GM12878 (cell line): ENCODE measurements around the gene ENO2. TPM values are rescaled to one million over a fixed set of nuclear protein-coding genes. Genes with fewer than 3 reads are reported as not detected.

Source experiments
- BMI1 ChIP-seq: fragments of 450-650 bp; IDR thresholded peaks from 2 replicates; pipeline ENCODE4 v1.6.1; 2016; ENCODE audit warnings: mild to moderate bottlenecking, moderate library complexity, borderline replicate concordance
- CHD1 ChIP-seq: IDR thresholded peaks from 2 replicates; pipeline ENCODE4 v1.6.1; 2012; ENCODE audit warnings: low read depth, low read length, improper control_type of control experiment
- CHD2 ChIP-seq: IDR thresholded peaks from 2 replicates; pipeline ENCODE4 v1.6.1; 2011; ENCODE audit warnings: low read depth, low read length, improper control_type of control experiment, borderline replicate concordance
- CREM ChIP-seq: IDR thresholded peaks from 2 replicates; pipeline ENCODE4 v1.6.1; 2014; ENCODE audit warnings: antibody characterized with exemption, low read depth
- EGR1 ChIP-seq, 2 experiments: IDR thresholded peaks; 1 replicate in 1 of 2; 2 replicates in 1 of 2; pipeline ENCODE4 v1.6.1; 2011 to 2012; ENCODE audit warnings: low read depth in 2 of 2, low read length in 2 of 2, borderline replicate concordance in 1 of 2, mild to moderate bottlenecking in 1 of 2, moderate library complexity in 1 of 2
- HDAC2 ChIP-seq: fragments of 200-600 bp; sonication (generic); IDR thresholded peaks from 2 replicates; pipeline ENCODE4 v1.6.1; 2017
- IKZF1 ChIP-seq: fragments of 450-650 bp; conservative IDR thresholded peaks from 2 replicates; pipeline ENCODE4 v1.6.1; 2017; ENCODE audit warnings: antibody characterized with exemption, mild to moderate bottlenecking
- JUNB ChIP-seq: IDR thresholded peaks from 2 replicates; pipeline ENCODE4 v1.6.1; 2016; ENCODE audit warnings: antibody characterized with exemption, mild to moderate bottlenecking
- KLF5 ChIP-seq: fragments of 450-650 bp; IDR thresholded peaks from 2 replicates; pipeline ENCODE4 v1.6.1; 2014; ENCODE audit warnings: mild to moderate bottlenecking; ENCODE audit not compliant: partially characterized antibody
- MTA3 ChIP-seq: IDR thresholded peaks from 2 replicates; pipeline ENCODE4 v1.6.1; 2012; ENCODE audit warnings: low read length, inconsistent platforms, borderline replicate concordance
- MYB ChIP-seq: fragments of 150-350 bp; IDR thresholded peaks from 2 replicates; pipeline ENCODE4 v1.6.1; 2014; ENCODE audit warnings: mild to moderate bottlenecking, low read depth, low read length, borderline replicate concordance
- NFYA ChIP-seq: IDR thresholded peaks from 2 replicates; pipeline ENCODE4 v1.6.1; 2011; ENCODE audit warnings: low read depth, mild to moderate bottlenecking, low read length, improper control_type of control experiment, borderline replicate concordance
- NFYB ChIP-seq: IDR thresholded peaks from 2 replicates; pipeline ENCODE4 v1.6.1; 2011; ENCODE audit warnings: low read depth, mild to moderate bottlenecking, low read length, improper control_type of control experiment, moderate library complexity; ENCODE audit not compliant: insufficient read depth
- RAD51 ChIP-seq: fragments of 450-650 bp; IDR thresholded peaks from 2 replicates; pipeline ENCODE4 v1.6.1; 2016; ENCODE audit warnings: moderate library complexity, mild to moderate bottlenecking, inconsistent platforms
- RELA ChIP-seq: fragments of 450-650 bp; IDR thresholded peaks from 2 replicates; pipeline ENCODE4 v1.8.0; 2014; ENCODE audit warnings: borderline replicate concordance; ENCODE audit not compliant: partially characterized antibody
- RUNX3 ChIP-seq: IDR thresholded peaks from 2 replicates; pipeline ENCODE4 v1.6.1; 2012; ENCODE audit warnings: low read length, inconsistent platforms
- SMC3 ChIP-seq: IDR thresholded peaks from 2 replicates; pipeline ENCODE4 v1.6.1; 2011; ENCODE audit warnings: low read length, improper control_type of control experiment, borderline replicate concordance
- SREBF2 ChIP-seq: IDR thresholded peaks from 2 replicates; pipeline ENCODE4 v1.6.1; 2012; ENCODE audit warnings: mild to moderate bottlenecking, low read length
- SUPT20H ChIP-seq: IDR thresholded peaks from 2 replicates; pipeline ENCODE4 v1.6.1; 2011; ENCODE audit warnings: low read depth, mild to moderate bottlenecking, low read length, moderate library complexity, borderline replicate concordance; ENCODE audit not compliant: control insufficient read depth
- SUZ12 ChIP-seq: fragments of 200-600 bp; sonication (generic); IDR thresholded peaks from one replicate; pipeline ENCODE4 v1.6.1; 2018; ENCODE audit warnings: antibody characterized with exemption, mild to moderate bottlenecking; ENCODE audit not compliant: unreplicated experiment
- TARDBP ChIP-seq: IDR thresholded peaks from 2 replicates; pipeline ENCODE4 v1.6.1; 2016; ENCODE audit warnings: borderline replicate concordance
- TBL1XR1 ChIP-seq: IDR thresholded peaks from 2 replicates; pipeline ENCODE4 v1.6.1; 2012; ENCODE audit warnings: low read depth, low read length, improper control_type of control experiment
- ZBED1 ChIP-seq: IDR thresholded peaks from 2 replicates; pipeline ENCODE4 v1.6.1; 2016; ENCODE audit warnings: borderline replicate concordance
- ZNF217 ChIP-seq: fragments of 450-650 bp; IDR thresholded peaks from 2 replicates; pipeline ENCODE4 v1.6.1; 2017; ENCODE audit warnings: antibody characterized with exemption, mild to moderate bottlenecking
- ZNF24 ChIP-seq: fragments of 450-650 bp; IDR thresholded peaks from 2 replicates; pipeline ENCODE4 v1.6.1; 2017; ENCODE audit warnings: antibody characterized with exemption, mild to moderate bottlenecking
- ZNF622 ChIP-seq: fragments of 450-650 bp; IDR thresholded peaks from 2 replicates; pipeline ENCODE4 v1.6.1; 2017; ENCODE audit warnings: mild to moderate bottlenecking, inconsistent platforms
- polyA plus RNA-seq, 11 experiments: library from polyadenylated mRNA; depleted of rRNA in 4 of 11; unstranded in 6 of 11; stranded (reverse) in 5 of 11; fragments of >200 nt; fragmentation: Nextera tagmentation in 4 of 11; fragmentation: Illumina TruSeq in 1 of 11; extraction: Ambion mirVana in 4 of 11; extraction: Trizol in 1 of 11; gene quantifications; 1 replicate in 1 of 11; 2 replicates in 10 of 11; pipeline versions ENCODE4 v1.2.1 to v1.2.3, GENCODE V29; 2011 to 2016; ENCODE audit warnings: inconsistent platforms in 2 of 11, missing spikeins in 2 of 11, low read depth in 1 of 11
- total RNA-seq, 4 experiments: library from RNA; depleted of rRNA in 3 of 4; stranded (reverse); fragments of >200 nt in 3 of 4; fragmentation: Illumina TruSeq in 1 of 4; extraction: Trizol in 1 of 4; gene quantifications; 2 replicates each; pipeline versions ENCODE4 v1.2.1 to v1.2.3, GENCODE V29; 2013 to 2021
- TF ChIP-seq, protein P1 (sequence below): IDR thresholded peaks from 2 replicates; pipeline ENCODE4 v1.6.1; 2012; ENCODE audit warnings: improper control_type of control experiment, low read depth, low read length; ENCODE audit not compliant: insufficient replicate concordance

The ENO2 gene
- total and polyA plus RNA-seq, 10 of the 15 experiments (the other 5 are each of a cell fraction or from before 2014, with no cell fraction given): 24.8 to 196 (median 43.1) TPM

DNA sequence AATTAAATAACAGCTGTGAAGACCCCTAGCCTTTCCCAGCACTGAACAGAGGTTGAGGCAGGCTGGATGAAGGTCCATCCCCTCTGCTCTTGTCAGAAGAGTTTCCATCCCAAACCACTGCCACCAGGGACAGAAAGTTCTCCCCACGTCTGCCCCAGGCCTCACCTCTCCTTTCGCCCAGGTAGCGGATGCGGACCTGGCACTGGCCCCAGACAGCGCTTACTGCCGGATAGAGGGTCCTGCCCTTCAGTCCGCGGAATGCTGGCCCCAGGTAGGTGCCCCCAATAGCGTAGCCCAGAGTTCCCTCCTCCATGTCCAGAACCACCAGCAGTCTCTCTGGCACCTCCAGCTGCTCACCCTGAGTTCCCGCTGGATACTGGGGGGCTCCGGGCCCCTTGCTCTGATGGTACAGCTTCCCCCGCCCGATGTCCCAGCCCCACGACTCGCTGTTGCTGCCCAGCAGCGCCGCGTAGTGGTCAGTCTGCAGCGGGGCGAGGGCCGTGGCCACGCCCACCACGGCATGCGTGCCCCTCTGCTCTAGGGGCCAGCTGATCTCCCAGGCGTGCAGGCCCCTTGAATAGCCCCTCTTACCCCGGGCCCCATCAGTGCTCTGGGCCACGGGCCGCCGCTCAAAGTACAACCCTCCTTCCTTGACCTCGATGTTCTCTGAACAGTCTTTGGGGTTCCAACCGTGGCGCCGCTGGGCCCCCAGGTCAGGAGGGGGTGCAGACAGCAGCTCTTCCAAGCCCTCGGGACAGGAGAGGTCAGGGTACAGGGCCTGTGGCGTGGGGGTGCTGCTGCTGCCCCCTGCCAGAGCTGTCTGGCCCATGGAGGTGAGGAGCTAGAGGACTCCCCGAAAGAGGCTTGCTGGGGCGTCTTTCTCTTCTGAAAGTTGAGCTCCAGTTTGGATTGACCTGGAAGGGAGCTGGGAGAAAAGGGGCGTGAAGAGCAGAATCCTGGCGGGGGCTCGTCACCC, 42.0 kb upstream of the ENO2 start (continued):
- TF ChIP-seq MTA3 (no peak), EGR1 (IDR thresholded peaks at IDR 0.05; ENCODE audit: borderline replicate concordance in 1 of 2, low read depth in 2 of 2, low read length in 2 of 2) (no peak; a peak in 1 of 3 replicates), TBL1XR1 (no peak), KLF5 (no peak), RUNX3 (peak; percentile 48), CHD2 (0 out of 2 replicates have a peak, but pooled peaks have one; percentile 34), IKZF1 (peak; percentile 29; the same call in 1 of the 2 replicates), HDAC2 (no peak), TARDBP (0 out of 2 replicates have a peak, but pooled peaks have one; percentile 35), NFYB (no peak), RAD51 (no peak), NFYA (no peak), CHD1 (no peak), CREM (no peak), ZNF24 (no peak), SUPT20H (no peak), SUZ12 (no peak), ZNF217 (no peak), ZNF622 (no peak), ZBED1 (no peak), SMC3 (peak; percentile 35; the same call in 1 of the 2 replicates), SREBF2 (no peak), MYB (no peak), JUNB (no peak), BMI1 (no peak), RELA (peak; percentile 16)
- TF ChIP-seq, protein P1, sequence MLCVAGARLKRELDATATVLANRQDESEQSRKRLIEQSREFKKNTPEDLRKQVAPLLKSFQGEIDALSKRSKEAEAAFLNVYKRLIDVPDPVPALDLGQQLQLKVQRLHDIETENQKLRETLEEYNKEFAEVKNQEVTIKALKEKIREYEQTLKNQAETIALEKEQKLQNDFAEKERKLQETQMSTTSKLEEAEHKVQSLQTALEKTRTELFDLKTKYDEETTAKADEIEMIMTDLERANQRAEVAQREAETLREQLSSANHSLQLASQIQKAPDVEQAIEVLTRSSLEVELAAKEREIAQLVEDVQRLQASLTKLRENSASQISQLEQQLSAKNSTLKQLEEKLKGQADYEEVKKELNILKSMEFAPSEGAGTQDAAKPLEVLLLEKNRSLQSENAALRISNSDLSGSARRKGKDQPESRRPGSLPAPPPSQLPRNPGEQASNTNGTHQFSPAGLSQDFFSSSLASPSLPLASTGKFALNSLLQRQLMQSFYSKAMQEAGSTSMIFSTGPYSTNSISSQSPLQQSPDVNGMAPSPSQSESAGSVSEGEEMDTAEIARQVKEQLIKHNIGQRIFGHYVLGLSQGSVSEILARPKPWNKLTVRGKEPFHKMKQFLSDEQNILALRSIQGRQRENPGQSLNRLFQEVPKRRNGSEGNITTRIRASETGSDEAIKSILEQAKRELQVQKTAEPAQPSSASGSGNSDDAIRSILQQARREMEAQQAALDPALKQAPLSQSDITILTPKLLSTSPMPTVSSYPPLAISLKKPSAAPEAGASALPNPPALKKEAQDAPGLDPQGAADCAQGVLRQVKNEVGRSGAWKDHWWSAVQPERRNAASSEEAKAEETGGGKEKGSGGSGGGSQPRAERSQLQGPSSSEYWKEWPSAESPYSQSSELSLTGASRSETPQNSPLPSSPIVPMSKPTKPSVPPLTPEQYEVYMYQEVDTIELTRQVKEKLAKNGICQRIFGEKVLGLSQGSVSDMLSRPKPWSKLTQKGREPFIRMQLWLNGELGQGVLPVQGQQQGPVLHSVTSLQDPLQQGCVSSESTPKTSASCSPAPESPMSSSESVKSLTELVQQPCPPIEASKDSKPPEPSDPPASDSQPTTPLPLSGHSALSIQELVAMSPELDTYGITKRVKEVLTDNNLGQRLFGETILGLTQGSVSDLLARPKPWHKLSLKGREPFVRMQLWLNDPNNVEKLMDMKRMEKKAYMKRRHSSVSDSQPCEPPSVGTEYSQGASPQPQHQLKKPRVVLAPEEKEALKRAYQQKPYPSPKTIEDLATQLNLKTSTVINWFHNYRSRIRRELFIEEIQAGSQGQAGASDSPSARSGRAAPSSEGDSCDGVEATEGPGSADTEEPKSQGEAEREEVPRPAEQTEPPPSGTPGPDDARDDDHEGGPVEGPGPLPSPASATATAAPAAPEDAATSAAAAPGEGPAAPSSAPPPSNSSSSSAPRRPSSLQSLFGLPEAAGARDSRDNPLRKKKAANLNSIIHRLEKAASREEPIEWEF: no peak
